GM23248 (cell line): ENCODE data around the gene TMEM169.

Experiments
- EZH2 ChIP-seq: fragments of 200-600 bp; sonication (generic); IDR thresholded peaks from 2 replicates; pipeline ENCODE4 v1.6.1; 2018; ENCODE audit warnings: antibody characterized with exemption, mild to moderate bottlenecking; ENCODE audit not compliant: insufficient read depth, poor library complexity, severe bottlenecking
- EZH2phosphoT487 ChIP-seq: fragments of 200-600 bp; sonication (generic); IDR thresholded peaks from 2 replicates; pipeline ENCODE4 v1.6.1; 2018; ENCODE audit warnings: antibody characterized with exemption, moderate library complexity, mild to moderate bottlenecking, low read depth; ENCODE audit not compliant: insufficient read depth

- TF ChIP-seq EZH2, result no peak
- TF ChIP-seq EZH2phosphoT487, result no peak
Measured at GRCh38 chr2:216075510-216076485, 5.9 kb upstream of the TMEM169 start.
